Pancreas (tissue), 10 donors: ENCODE measurements around the gene RTL9. TPM values are rescaled to one million over a fixed set of nuclear protein-coding genes. Genes with fewer than 3 reads are reported as not detected.
A peak's percentile ranks its signal among the peaks of the same experiment; 100 is the strongest.

ENCODE experiments used
- ATAC-seq, 4 donors: fragments of 200-7000 bp; cut with Tn5 transposase; one replicate each; pipeline versions ENCODE4 v1.8.0 to v1.9.1; 2020; ENCODE audit warnings: mild to moderate bottlenecking in 4 of 4, moderate library complexity in 4 of 4
- DNase-seq, 6 donors: peaks; one replicate each; pipeline ENCODE4 v3.0.0-alpha.2; 2020
- FAIRE-seq: peaks from 2 replicates; lab custom pipeline; 2012; peaks lifted over from hg19 to GRCh38; lab: Jason Lieb, UNC
- H3K27ac ChIP-seq, 4 donors: fragments of 200-600 bp; sonication (generic); 1 replicate in 3 of 4; 2 replicates in 1 of 4; pipeline versions ENCODE4 v1.5.0 to v1.8.0; 2020
- H3K27me3 ChIP-seq, 4 donors: fragments of 200-600 bp; one replicate each; pipeline ENCODE4 v1.8.0; 2021
- H3K36me3 ChIP-seq, 3 donors: fragments of 200-600 bp; sonication (generic) in 1 of 3; one replicate each; pipeline versions ENCODE4 v1.5.0 to v1.8.0; 2020 to 2021
- H3K4me1 ChIP-seq, 3 donors: fragments of 200-600 bp; one replicate each; pipeline ENCODE4 v1.8.0; 2021
- H3K4me3 ChIP-seq, 4 donors: fragments of 200-600 bp; sonication (generic) in 2 of 4; one replicate each; pipeline versions ENCODE4 v1.5.0 to v1.8.0; 2020 to 2021
- H3K9me3 ChIP-seq, 4 donors: fragments of 200-600 bp; one replicate each; pipeline ENCODE4 v1.8.0; 2021
- WGBS, 2 donors: extraction: QIAGEN DNeasy Blood & Tissue Kit; methylation state at CpG; one replicate each; pipeline ENCODE4 v1.1.7; 2013; 5-methylcytosine and 5-hydroxymethylcytosine counted together
- intact Hi-C, 3 donors: fragments of 100-400 bp; cut with DNase I; formaldehyde crosslinking; loops; one replicate each; pipeline versions ENCODE4 v1.11.1 to v1.14.2; 2022
- polyA plus RNA-seq, 2 donors: library from polyadenylated mRNA; stranded (reverse); fragments of 200-250 nt; gene quantifications; one replicate each; pipeline ENCODE4 v1.2.3, GENCODE V29; 2013
- total RNA-seq, 6 donors: library from RNA; stranded (reverse); fragmentation: NEBNext Ultra II Directional in 4 of 6; extraction: Animal tissue kit (Norgen Biotek cat#: 25700) in 4 of 6; gene quantifications; one replicate each; pipeline versions ENCODE4 v1.2.1 to v1.2.4, GENCODE V29; 2021 to 2023
- TF ChIP-seq, protein P1 (sequence below), 4 donors: fragments of 200-600 bp; sonication (generic) in 3 of 4; IDR thresholded peaks; one replicate each; pipeline versions ENCODE4 v1.5.0 to v1.8.0; 2021; ENCODE audit warnings: antibody characterized with exemption in 4 of 4
- donor health status: healthy with polysubstance abuse.
- donor health status: DM: no; HTN: no; CAD: no; lungs with moderate emphysema.
- donor health status: DM: no; HTN: no; CAD: no.
- donor health status: control.
- donor health status: control.
- donor health status: Bipolar disorder and iron deficiency.
- donor health status: DM: yes; HTN: yes; CAD: no.
- donor health status: DM: no; HTN: no; CAD: no.
- donor health status: DM: no; HTN: no; CAD: no.
- donor health status: DM: yes; HTN: yes; CAD: no.

The RTL9 gene
- total and polyA plus RNA-seq, 8 donors: 0.03 to 0.05 TPM; not detected in 6

DNA sequence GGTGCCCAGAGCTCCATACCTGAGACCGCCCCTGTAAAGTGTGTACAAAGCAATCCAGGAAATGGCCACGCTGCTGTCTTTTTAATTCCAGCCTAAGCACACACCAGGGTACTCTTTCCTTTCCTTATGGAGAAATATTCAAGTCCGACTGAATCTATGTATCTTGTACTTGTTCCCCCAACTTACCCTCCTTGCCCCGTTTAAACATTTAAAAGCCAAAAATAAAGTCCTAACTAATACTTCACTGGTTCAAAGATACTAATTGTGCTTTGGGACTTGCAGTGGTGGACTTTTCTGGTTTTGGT is 40.0 kb upstream of the RTL9 start:
- Histone ChIP-seq H3K4me1 (no peaks in the 10 kb centered on the region), H3K27me3 (no peaks in the 10 kb centered on the region), H3K9me3 (no peaks in the 10 kb centered on the region), H3K36me3 (no peaks in the 10 kb centered on the region), H3K4me3 (peak overlapping the region in 3 of 4 donors; percentile 13 to 62 (median 58)), H3K27ac (peak overlapping the region; percentile 58 to 89 (median 80))
- DNase-seq: peak in 1 of 6 donors; percentile 16
- peak; percentile 45 to 69 (median 63) for ATAC-seq
- FAIRE-seq: no peak
- intact Hi-C loops: no loop called here
- TF ChIP-seq, protein P1, sequence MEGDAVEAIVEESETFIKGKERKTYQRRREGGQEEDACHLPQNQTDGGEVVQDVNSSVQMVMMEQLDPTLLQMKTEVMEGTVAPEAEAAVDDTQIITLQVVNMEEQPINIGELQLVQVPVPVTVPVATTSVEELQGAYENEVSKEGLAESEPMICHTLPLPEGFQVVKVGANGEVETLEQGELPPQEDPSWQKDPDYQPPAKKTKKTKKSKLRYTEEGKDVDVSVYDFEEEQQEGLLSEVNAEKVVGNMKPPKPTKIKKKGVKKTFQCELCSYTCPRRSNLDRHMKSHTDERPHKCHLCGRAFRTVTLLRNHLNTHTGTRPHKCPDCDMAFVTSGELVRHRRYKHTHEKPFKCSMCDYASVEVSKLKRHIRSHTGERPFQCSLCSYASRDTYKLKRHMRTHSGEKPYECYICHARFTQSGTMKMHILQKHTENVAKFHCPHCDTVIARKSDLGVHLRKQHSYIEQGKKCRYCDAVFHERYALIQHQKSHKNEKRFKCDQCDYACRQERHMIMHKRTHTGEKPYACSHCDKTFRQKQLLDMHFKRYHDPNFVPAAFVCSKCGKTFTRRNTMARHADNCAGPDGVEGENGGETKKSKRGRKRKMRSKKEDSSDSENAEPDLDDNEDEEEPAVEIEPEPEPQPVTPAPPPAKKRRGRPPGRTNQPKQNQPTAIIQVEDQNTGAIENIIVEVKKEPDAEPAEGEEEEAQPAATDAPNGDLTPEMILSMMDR (IDR thresholded peaks at IDR 0.05): no peak
- 2 to 19% methylated on average over 4 of the region's 4 CpGs for WGBS, 2 donors

DNA sequence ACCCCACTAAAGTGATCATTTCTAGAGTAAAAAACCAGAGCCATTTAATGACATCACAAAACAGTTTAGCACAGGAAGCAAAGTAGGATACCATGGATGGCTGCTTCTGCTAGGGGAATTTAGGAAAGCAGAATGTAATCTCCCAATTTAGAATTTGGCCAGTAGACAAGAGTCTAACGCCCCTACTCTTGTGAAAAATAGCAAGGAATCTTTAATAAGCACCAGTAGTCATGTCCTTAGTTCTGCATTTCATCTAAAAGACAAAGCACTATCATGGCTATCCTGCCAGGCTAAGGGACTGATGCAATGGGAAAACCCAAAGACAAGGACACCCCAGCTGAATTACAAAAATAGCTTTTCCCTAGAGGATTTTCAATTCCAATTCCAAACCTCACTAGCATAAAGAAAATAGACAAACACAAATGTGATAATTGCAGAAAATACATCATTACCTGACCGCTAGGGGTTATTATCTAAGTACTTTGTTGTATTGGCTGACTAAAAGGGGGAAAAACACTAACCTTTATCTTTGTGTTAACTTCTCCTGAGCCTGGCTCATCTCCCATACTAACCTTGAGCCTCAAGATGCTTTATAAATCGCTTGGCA is 38.2 kb upstream of the RTL9 start:
- DNase-seq (no peak), ATAC-seq (no peak), FAIRE-seq (no peak)
- Histone ChIP-seq H3K36me3 (no peaks in the 10 kb centered on the region), H3K27me3 (no peaks in the 10 kb centered on the region), H3K9me3 (no peaks in the 10 kb centered on the region), H3K4me3 (no peak overlapping the region), H3K4me1 (no peaks in the 10 kb centered on the region), H3K27ac (no peak overlapping the region)
- WGBS, 2 donors: 49 to 80% methylated on average over 3 of the region's 3 CpGs
- intact Hi-C loops: no loop called here
- TF ChIP-seq, protein P1 (IDR thresholded peaks at IDR 0.05): no peak

- no peak for ATAC-seq
- H3K9me3 ChIP-seq: no peaks in the 10 kb centered on the region
- TF ChIP-seq, protein P1 (IDR thresholded peaks at IDR 0.05): no peak
- intact Hi-C loops: no loop called here
- H3K36me3 ChIP-seq: no peaks in the 10 kb centered on the region
- no peaks in the 10 kb centered on the region for H3K4me1 ChIP-seq
- FAIRE-seq: no peak
- no peak for DNase-seq
- H3K4me3 ChIP-seq: no peak overlapping the region
- H3K27me3 ChIP-seq: no peaks in the 10 kb centered on the region
- no peak overlapping the region for H3K27ac ChIP-seq
Observed at GRCh38 chrX:110321081-110321480, 37.6 kb upstream of the RTL9 start.

DNA sequence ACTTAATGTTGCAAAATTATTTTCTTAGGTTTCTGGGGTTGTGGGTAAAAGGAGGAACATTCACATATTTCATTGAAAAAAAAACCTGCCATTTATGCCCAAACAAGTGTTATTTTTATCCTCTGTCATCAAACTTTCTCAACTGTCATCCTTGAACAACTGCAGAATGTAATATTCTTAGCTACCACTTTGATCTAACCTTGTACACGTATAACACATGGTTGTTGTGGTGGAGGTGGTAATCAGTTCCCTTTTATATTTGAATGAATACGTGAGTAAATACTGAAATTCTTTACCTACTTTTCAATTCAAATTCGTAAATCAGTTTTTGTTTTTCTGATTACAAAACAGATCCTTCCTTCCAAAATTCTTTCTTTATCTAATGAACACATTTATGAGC is 37.0 kb upstream of the RTL9 start:
- Histone ChIP-seq H3K27me3 (no peaks in the 10 kb centered on the region), H3K27ac (no peak overlapping the region), H3K4me1 (no peaks in the 10 kb centered on the region), H3K9me3 (no peaks in the 10 kb centered on the region), H3K36me3 (no peaks in the 10 kb centered on the region), H3K4me3 (no peak overlapping the region)
- intact Hi-C loops: no loop called here
- DNase-seq (no peak), ATAC-seq (no peak), FAIRE-seq (peak; percentile 53)
- TF ChIP-seq, protein P1 (IDR thresholded peaks at IDR 0.05): no peak
- 56 to 81% methylated on average over 3 of the region's 3 CpGs for WGBS, 2 donors

GRCh38 chrX:110322603-110323002 is 36.0 kb upstream of the RTL9 start:
- no peaks in the 10 kb centered on the region for H3K4me1 ChIP-seq
- ATAC-seq (no peak), FAIRE-seq (no peak), DNase-seq (no peak)
- TF ChIP-seq, protein P1 (IDR thresholded peaks at IDR 0.05): no peak
- no peak overlapping the region for H3K27ac ChIP-seq
- WGBS, 2 donors: 55 to 61% methylated on average over 4 of the region's 4 CpGs
- intact Hi-C loops: no loop called here
- H3K36me3 ChIP-seq: no peaks in the 10 kb centered on the region
- no peak overlapping the region for H3K4me3 ChIP-seq
- H3K9me3 ChIP-seq: no peaks in the 10 kb centered on the region
- H3K27me3 ChIP-seq: no peaks in the 10 kb centered on the region
